ENCODE measurements around the gene USH1G. TPM values are rescaled to one million over a fixed set of nuclear protein-coding genes. Genes with fewer than 3 reads are reported as not detected.
A peak's percentile ranks its signal among the peaks of the same experiment; 100 is the strongest.

Gene USH1G
- total RNA-seq, 1 experiment from 2014 or later: 2.7 TPM

DNA sequence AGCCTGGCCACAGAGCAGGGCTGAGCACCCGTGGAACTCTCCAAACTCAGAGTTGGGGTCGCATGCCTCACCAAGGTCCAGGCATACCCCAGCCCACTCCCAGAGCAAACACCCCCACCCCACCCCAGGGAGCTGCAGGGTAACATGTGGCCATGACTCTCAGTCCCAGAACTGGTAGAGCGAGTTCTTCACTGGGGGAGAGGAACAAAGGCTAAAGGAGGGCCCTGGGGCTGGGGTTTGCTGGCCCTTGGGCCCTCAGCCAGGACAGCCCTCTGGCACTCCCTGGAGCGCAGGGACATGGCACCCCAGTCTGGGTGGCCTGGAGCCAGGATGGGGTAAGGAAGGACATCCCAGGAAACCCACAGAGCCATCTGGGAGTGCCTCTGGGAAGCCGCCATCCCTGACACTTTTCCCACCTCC lies 45.3 kb upstream of the USH1G start:
- H3K23me2 ChIP-seq (ENCODE audit: insufficient read length, low read depth, low read length, poor library complexity, severe bottlenecking): peaks cover 8% of the 10 kb centered on the region
- no peak for DNase-seq
- peaks cover 15% of the 10 kb centered on the region for H3K27me3 ChIP-seq (ENCODE audit: insufficient read depth, low read length)
- no peak overlapping the region for H3K18ac ChIP-seq (ENCODE audit: insufficient read length, low read depth, low read length)
- no peak overlapping the region for H2BK15ac ChIP-seq (ENCODE audit: low read depth, low read length)
- no peaks in the 10 kb centered on the region for H3K9me3 ChIP-seq (ENCODE audit: control insufficient read depth, low read depth, low read length)
- H3K4me2 ChIP-seq (ENCODE audit: insufficient read depth, insufficient read length, low read length): no peak overlapping the region
- H3K56ac ChIP-seq (ENCODE audit: insufficient read length, low read depth, low read length): no peak overlapping the region
- no peak overlapping the region for H2BK120ac ChIP-seq (ENCODE audit: low read depth, low read length, poor library complexity, severe bottlenecking)
- no peak overlapping the region for H2BK20ac ChIP-seq (ENCODE audit: low read depth, low read length, poor library complexity, severe bottlenecking)
- TF ChIP-seq, protein P1, sequence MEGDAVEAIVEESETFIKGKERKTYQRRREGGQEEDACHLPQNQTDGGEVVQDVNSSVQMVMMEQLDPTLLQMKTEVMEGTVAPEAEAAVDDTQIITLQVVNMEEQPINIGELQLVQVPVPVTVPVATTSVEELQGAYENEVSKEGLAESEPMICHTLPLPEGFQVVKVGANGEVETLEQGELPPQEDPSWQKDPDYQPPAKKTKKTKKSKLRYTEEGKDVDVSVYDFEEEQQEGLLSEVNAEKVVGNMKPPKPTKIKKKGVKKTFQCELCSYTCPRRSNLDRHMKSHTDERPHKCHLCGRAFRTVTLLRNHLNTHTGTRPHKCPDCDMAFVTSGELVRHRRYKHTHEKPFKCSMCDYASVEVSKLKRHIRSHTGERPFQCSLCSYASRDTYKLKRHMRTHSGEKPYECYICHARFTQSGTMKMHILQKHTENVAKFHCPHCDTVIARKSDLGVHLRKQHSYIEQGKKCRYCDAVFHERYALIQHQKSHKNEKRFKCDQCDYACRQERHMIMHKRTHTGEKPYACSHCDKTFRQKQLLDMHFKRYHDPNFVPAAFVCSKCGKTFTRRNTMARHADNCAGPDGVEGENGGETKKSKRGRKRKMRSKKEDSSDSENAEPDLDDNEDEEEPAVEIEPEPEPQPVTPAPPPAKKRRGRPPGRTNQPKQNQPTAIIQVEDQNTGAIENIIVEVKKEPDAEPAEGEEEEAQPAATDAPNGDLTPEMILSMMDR (conservative IDR thresholded peaks at IDR 0.05): no peak
- peaks cover 3% of the 10 kb centered on the region for H4K20me1 ChIP-seq (ENCODE audit: control insufficient read depth, insufficient read depth, insufficient read length)
- no peak overlapping the region for H2AK5ac ChIP-seq (ENCODE audit: insufficient read length, low read length)
- Mint-ChIP-seq H3K9me3 (peaks cover 0 to 2% of the 10 kb centered on the region in 2 experiments; a peak in 1 of 5 replicates), H3K4me1 (peaks cover 10 to 19% of the 10 kb centered on the region in 2 experiments), H3K36me3 (ENCODE audit: insufficient read depth in 1 of 3, low read depth in 3 of 3) (no peaks in the 10 kb centered on the region), H3K4me3 (no peak overlapping the region; a peak in 1 of 5 replicates), H3K27me3 (ENCODE audit: low read depth) (peaks cover 33% of the 10 kb centered on the region), H3K27ac (peak overlapping the region in 1 of 3 experiments; percentile 64; a peak in 1 of 7 replicates)
- H3K79me1 ChIP-seq (ENCODE audit: insufficient read depth, low read depth, low read length, poor library complexity, severe bottlenecking): no peaks in the 10 kb centered on the region
- H2BK12ac ChIP-seq (ENCODE audit: insufficient read length, low read depth, low read length): no peak overlapping the region
- H2BK5ac ChIP-seq (ENCODE audit: insufficient read length, low read length): no peak overlapping the region
- no peak overlapping the region for H3K23ac ChIP-seq (ENCODE audit: insufficient read length, low read depth, low read length)
- no peak overlapping the region for H4K5ac ChIP-seq (ENCODE audit: insufficient read length, low read depth, low read length)
- H3K4me1 ChIP-seq (ENCODE audit: insufficient read depth, low read length): no peaks in the 10 kb centered on the region; the same call in 1 of the 2 replicates
- H3T11ph ChIP-seq (ENCODE audit: low read length): no peak overlapping the region
- H4K91ac ChIP-seq (ENCODE audit: insufficient read length, low read depth, low read length): no peak overlapping the region
- H3K79me2 ChIP-seq (ENCODE audit: insufficient read depth, low read length): no peaks in the 10 kb centered on the region
- H2AFZ ChIP-seq (ENCODE audit: low read length): no peak overlapping the region
- WGBS (ENCODE audit: extremely low coverage, insufficient read length, low lambda C conversion rate): no CpG with 5 or more reads among the region's 5 CpGs
- peak overlapping the region; percentile 36; the same call in 1 of the 2 replicates for H3K14ac ChIP-seq (ENCODE audit: insufficient read depth, low read length)
- H3K4ac ChIP-seq (ENCODE audit: low read depth, low read length): no peak overlapping the region
- H3K9ac ChIP-seq (ENCODE audit: extremely low read depth, insufficient read length, low read length): no peak overlapping the region
- H4K8ac ChIP-seq (replicated peaks; ENCODE audit: insufficient read length, low read depth, low read length): no peak overlapping the region
- H3K27ac ChIP-seq (ENCODE audit: insufficient read length, low read depth, low read length): no peak overlapping the region

Data from H9 (cell line).